C4-2B (cell line): ENCODE measurements around the gene PLEKHM3.

ENCODE experiments used
- H3K27ac ChIP-seq: fragments of 450-650 bp; 2 replicates; pipeline ENCODE4 v1.5.1; 2017
- CTCF ChIP-seq: fragments of 450-650 bp; conservative IDR thresholded peaks from 2 replicates; pipeline ENCODE4 v1.5.1; 2017; ENCODE audit warnings: mild to moderate bottlenecking
- ZFX ChIP-seq: fragments of 450-650 bp; IDR thresholded peaks from 2 replicates; pipeline ENCODE4 v1.6.1; 2017

PLEKHM3 gene

GRCh38 chr2:207810200-207810788, 215.0 kb downstream of the PLEKHM3 start:
- H3K27ac ChIP-seq: no peak overlapping the region
- TF ChIP-seq CTCF (no peak), ZFX (no peak)

- TF ChIP-seq CTCF (no peak), ZFX (no peak)
Measured at GRCh38 chr2:207808119-207808518, 217.2 kb downstream of the PLEKHM3 start.

GRCh38 chr2:207807516-207807915, 217.8 kb downstream of the PLEKHM3 start:
- H3K27ac ChIP-seq: no peak overlapping the region
- TF ChIP-seq CTCF (no peak), ZFX (no peak)

More at GRCh38 chr2:207808119-207808518, 217.2 kb downstream of the PLEKHM3 start:
- no peak overlapping the region for H3K27ac ChIP-seq

- H3K27ac ChIP-seq: no peak overlapping the region
- TF ChIP-seq ZFX (no peak), CTCF (no peak)
Measured at GRCh38 chr2:207805566-207806226, 219.6 kb downstream of the PLEKHM3 start.

- no peak for TF ChIP-seq ZFX
- TF ChIP-seq CTCF: no peak
- no peak overlapping the region for H3K27ac ChIP-seq
Measured at GRCh38 chr2:207802650-207803049, 222.7 kb downstream of the PLEKHM3 start.

GRCh38 chr2:207801259-207801658, 224.1 kb downstream of the PLEKHM3 start:
- TF ChIP-seq CTCF (no peak), ZFX (no peak)
- H3K27ac ChIP-seq: no peak overlapping the region

GRCh38 chr2:207796585-207797350, 228.6 kb downstream of the PLEKHM3 start:
- H3K27ac ChIP-seq: no peak overlapping the region

More at GRCh38 chr2:207796585-207797350, 228.6 kb downstream of the PLEKHM3 start:
- TF ChIP-seq ZFX (no peak), CTCF (no peak)
